ENCODE measurements around the gene PRKACA. TPM values are rescaled to one million over a fixed set of nuclear protein-coding genes. Genes with fewer than 3 reads are reported as not detected.
A peak's percentile ranks its signal among the peaks of the same experiment; 100 is the strongest.

The PRKACA gene
- total RNA-seq, 1 experiment from 2014 or later, result 56.7 TPM

DNA sequence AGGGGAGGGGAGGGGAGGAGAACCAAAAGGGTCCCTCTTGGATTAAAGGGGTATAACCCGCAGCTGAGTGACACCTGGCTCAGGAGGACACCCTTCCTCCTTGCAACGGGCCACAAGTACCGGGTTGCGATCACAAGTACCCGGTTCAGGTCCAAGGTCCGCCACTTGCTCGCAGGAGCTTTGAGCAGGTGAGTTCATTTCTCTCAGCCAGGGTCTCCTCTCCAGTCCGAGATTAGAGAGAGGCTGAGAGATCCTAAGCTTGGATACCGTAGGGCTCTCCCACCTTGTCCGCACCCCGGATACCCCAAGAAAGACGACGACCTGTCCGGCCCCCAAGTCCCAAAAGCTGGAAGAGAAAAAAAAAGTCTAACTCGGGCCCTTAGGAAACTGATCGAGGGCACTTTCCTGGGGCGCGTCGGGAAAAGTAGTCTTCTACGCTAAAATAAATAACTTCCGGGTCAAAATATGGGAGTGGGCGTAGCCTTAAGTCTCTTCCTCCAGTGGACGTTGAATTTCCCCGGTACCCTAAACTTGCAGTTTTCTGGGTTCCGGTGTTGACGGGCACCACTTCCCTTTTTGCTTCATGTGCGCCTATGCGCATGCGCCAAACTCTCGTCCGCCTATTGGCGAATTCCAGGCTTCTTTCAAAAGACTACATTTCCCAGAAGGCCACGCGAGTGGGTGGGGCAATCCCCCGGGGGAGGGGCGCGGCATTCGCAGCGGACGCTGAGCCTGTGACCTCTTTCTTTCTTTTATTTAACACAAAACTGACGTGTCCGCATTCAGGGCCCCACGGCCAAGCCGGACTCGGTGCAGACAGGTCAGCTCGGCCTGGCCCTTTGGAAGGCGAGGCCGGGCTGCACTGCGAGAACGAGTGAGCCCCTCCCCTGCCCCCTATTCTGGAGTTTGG, 36.4 kb downstream of the PRKACA start:
- H3K27me3 ChIP-seq (replicated peaks; ENCODE audit: insufficient read depth, low read depth, low read length, poor library complexity), result no peaks in the 10 kb centered on the region
- intact Hi-C loops (cut with micrococcal nuclease; ENCODE audit: unreplicated experiment), result no loop called here
- BruUV-seq (replicated peaks), result TSS peak; percentile 94
- peaks cover 3% of the 10 kb centered on the region for H3K4me1 ChIP-seq (ENCODE audit: insufficient read depth, low read length, poor library complexity, severe bottlenecking)
- peak; percentile 100 for DNase-seq (ENCODE audit: low spot score)
- H3K36me3 ChIP-seq (ENCODE audit: insufficient read depth, low read length, poor library complexity, severe bottlenecking), result no peaks in the 10 kb centered on the region
- CTCF ChIA-PET, result no interaction called here
- H3K9me3 ChIP-seq (ENCODE audit: low read depth, low read length, poor library complexity, severe bottlenecking), result no peaks in the 10 kb centered on the region
- H3K27ac ChIP-seq (ENCODE audit: low read depth, low read length, poor library complexity, severe bottlenecking), result peak overlapping the region; percentile 84
- POLR2A ChIA-PET (ENCODE audit: low non-redundant PET), result no interaction called here
- TF ChIP-seq EZH2 (IDR thresholded peaks at IDR 0.05; ENCODE audit: borderline replicate concordance, low read depth, low read length, poor library complexity, severe bottlenecking), result no peak
- TF ChIP-seq, protein P1, sequence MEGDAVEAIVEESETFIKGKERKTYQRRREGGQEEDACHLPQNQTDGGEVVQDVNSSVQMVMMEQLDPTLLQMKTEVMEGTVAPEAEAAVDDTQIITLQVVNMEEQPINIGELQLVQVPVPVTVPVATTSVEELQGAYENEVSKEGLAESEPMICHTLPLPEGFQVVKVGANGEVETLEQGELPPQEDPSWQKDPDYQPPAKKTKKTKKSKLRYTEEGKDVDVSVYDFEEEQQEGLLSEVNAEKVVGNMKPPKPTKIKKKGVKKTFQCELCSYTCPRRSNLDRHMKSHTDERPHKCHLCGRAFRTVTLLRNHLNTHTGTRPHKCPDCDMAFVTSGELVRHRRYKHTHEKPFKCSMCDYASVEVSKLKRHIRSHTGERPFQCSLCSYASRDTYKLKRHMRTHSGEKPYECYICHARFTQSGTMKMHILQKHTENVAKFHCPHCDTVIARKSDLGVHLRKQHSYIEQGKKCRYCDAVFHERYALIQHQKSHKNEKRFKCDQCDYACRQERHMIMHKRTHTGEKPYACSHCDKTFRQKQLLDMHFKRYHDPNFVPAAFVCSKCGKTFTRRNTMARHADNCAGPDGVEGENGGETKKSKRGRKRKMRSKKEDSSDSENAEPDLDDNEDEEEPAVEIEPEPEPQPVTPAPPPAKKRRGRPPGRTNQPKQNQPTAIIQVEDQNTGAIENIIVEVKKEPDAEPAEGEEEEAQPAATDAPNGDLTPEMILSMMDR (conservative IDR thresholded peaks at IDR 0.05; ENCODE audit: low read depth, low read length), result no peak
- peak overlapping the region; percentile 73 for H3K4me3 ChIP-seq (ENCODE audit: low read depth, low read length, poor library complexity, severe bottlenecking)

DNA sequence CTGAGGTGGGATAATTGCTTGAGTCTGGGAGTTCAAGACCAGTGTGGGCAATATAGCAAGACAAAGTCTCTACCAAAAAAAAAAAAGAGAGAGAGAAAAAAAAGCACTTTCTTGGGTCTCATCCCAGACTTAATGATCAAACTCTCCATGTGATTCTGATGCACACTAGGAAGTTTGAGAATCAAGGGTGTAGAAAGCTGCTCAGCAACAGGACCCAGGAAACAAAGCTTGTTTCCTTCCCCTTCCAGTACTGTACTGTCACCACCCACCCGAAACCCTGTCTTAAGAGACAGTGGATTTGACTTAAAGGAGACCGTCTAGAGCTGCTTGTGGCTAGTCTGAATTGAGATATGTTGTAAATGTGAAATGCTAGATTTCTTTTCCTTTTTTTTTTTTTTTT, 39.2 kb downstream of the PRKACA start:
- CTCF ChIA-PET, result no interaction called here

DNA sequence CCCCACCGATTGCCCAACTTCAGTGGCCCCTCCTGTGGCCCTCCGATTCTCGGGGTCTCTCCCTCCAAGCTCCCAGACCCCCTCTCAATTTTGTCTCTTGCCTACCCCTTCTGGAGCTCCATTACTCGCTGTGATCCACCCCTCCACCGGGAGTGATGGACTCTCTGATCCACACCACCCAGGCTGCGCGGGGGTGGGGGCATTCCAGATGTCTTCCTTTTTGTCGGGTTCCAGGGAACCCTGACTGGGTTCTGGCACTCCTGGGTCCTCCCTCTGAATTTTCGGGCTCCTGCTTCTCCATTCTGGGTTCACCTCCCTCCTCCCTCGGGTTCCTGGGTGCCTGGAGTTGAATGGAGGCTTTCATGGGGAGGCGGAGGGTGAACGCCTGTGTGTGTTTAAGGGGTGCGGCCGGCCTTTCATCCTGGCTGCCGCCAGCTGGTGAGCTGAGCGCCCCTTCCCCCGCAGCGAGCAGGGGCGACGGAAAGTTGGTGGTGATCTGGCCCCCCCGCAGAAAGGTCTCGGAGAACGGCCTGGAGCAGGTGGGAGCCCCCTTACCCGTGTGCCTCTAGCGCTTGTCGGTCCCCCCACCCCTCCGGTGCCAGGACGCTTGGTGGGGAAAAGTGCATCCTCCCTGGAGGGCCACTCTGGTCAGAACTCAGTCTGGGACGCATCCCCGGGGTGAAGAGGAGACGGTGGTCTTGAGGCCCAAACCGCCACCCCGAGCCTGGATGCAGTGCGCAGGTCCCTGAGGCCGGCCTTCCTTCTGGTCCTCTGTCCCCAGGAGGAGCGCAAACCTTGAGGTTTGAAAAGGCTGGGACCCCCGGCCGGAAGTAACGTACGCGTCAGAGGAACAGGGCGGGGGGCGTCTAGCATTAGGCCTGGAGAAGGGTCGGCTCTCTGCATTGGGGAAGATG, 43.4 kb downstream of the PRKACA start:
- intact Hi-C loops (cut with micrococcal nuclease; ENCODE audit: unreplicated experiment), result loop anchor here (5.0 kb wide), 2 partner anchors 67 to 477 kb away; partner anchors contain the start of gene RFX1

More for the DNA sequence above, 39.2 kb downstream of the PRKACA start:
- Histone ChIP-seq H3K36me3 (ENCODE audit: insufficient read depth, low read length, poor library complexity, severe bottlenecking) (no peaks in the 10 kb centered on the region), H3K4me3 (ENCODE audit: low read depth, low read length, poor library complexity, severe bottlenecking) (no peak overlapping the region), H3K27me3 (replicated peaks; ENCODE audit: insufficient read depth, low read depth, low read length, poor library complexity) (no peaks in the 10 kb centered on the region), H3K9me3 (ENCODE audit: low read depth, low read length, poor library complexity, severe bottlenecking) (no peaks in the 10 kb centered on the region), H3K27ac (ENCODE audit: low read depth, low read length, poor library complexity, severe bottlenecking) (no peak overlapping the region), H3K4me1 (ENCODE audit: insufficient read depth, low read length, poor library complexity, severe bottlenecking) (peaks cover 16% of the 10 kb centered on the region)
- BruUV-seq (replicated peaks), result no TSS peak
- no peak for DNase-seq (ENCODE audit: low spot score)
- TF ChIP-seq, protein P1 (conservative IDR thresholded peaks at IDR 0.05; ENCODE audit: low read depth, low read length), result no peak
- no peak for TF ChIP-seq EZH2 (IDR thresholded peaks at IDR 0.05; ENCODE audit: borderline replicate concordance, low read depth, low read length, poor library complexity, severe bottlenecking)
- intact Hi-C loops (cut with micrococcal nuclease; ENCODE audit: unreplicated experiment), result no loop called here
- POLR2A ChIA-PET (ENCODE audit: low non-redundant PET), result no interaction called here

More for the DNA sequence above, 43.4 kb downstream of the PRKACA start:
- Histone ChIP-seq H3K27ac (ENCODE audit: low read depth, low read length, poor library complexity, severe bottlenecking) (no peak overlapping the region), H3K27me3 (replicated peaks; ENCODE audit: insufficient read depth, low read depth, low read length, poor library complexity) (no peaks in the 10 kb centered on the region), H3K9me3 (ENCODE audit: low read depth, low read length, poor library complexity, severe bottlenecking) (no peaks in the 10 kb centered on the region), H3K36me3 (ENCODE audit: insufficient read depth, low read length, poor library complexity, severe bottlenecking) (no peaks in the 10 kb centered on the region), H3K4me3 (ENCODE audit: low read depth, low read length, poor library complexity, severe bottlenecking) (peak overlapping the region; percentile 49), H3K4me1 (ENCODE audit: insufficient read depth, low read length, poor library complexity, severe bottlenecking) (peaks cover 24% of the 10 kb centered on the region)
- DNase-seq (ENCODE audit: low spot score), result peak; percentile 58
- ChIA-PET CTCF (interaction anchor here (0.6 to 1.0 kb wide), 2 partner anchors 106 to 193 kb away, joined by 3 read pairs; no protein-coding TSS in a partner anchor), POLR2A (ENCODE audit: low non-redundant PET) (no interaction called here)
- BruUV-seq (replicated peaks), result no TSS peak
- TF ChIP-seq, protein P1 (conservative IDR thresholded peaks at IDR 0.05; ENCODE audit: low read depth, low read length), result no peak
- TF ChIP-seq EZH2 (IDR thresholded peaks at IDR 0.05; ENCODE audit: borderline replicate concordance, low read depth, low read length, poor library complexity, severe bottlenecking), result no peak

Measured in A673 (cell line).